Left ventricle myocardium superior (tissue), 1 donor: ENCODE results near the gene ICAM2. TPM values are rescaled to one million over a fixed set of nuclear protein-coding genes. Genes with fewer than 3 reads are reported as not detected.
"Not testable (repeated sequence)": the region's sequence is repeated elsewhere in the genome, so short reads cannot be mapped to it uniquely, and the experiment has no call there.

Source experiments
- ATAC-seq: fragments of 200-7000 bp; cut with Tn5 transposase; one replicate; pipeline ENCODE4 v1.9.1; 2020; ENCODE audit warnings: mild to moderate bottlenecking, moderate library complexity
- DNase-seq: peaks from one replicate; pipeline ENCODE4 v3.0.0-alpha.2; 2020
- intact Hi-C: fragments of 100-400 bp; cut with micrococcal nuclease; formaldehyde crosslinking; loops from one replicate; pipeline ENCODE4 v1.11.0; 2022
- total RNA-seq: library from RNA; stranded (reverse); fragmentation: NEBNext Ultra II Directional; extraction: Animal tissue kit (Norgen Biotek cat#: 25700); gene quantifications from one replicate; pipeline ENCODE4 v1.2.1, GENCODE V29; 2021
- donor health status: DM: no; HTN: yes; CAD: no; lungs with severe emphysema.

Gene ICAM2
- total RNA-seq, 1 donor from 2014 or later = 30.6 TPM

DNA sequence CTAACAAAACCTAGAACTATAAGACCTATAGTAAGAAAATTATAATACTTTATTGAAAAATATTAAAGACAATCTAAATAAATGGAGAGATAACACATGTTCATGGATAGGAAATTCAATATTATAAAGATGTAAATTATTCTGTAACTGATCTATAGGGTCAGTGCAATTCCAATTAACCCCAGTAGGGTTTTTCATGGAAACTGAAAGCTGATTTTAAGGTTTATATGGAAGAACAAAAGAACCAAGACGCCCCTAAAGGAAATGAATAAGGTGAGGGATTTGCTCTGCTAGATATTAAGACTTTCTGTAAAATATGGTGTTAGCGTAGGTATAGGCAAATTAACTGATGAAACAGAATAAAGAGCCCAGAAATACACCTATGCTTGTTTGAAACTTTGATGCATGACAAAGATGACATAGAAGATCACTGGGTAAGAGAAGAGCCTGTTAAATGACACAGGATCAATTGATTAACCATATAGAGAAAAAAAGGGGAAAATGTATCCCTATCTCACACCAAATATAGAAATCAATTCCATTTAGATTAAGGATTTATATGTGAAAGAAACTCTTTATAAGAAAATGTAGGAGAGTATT, 3.0 kb downstream of the ICAM2 start:
- intact Hi-C loops = no loop called here
- DNase-seq = no peak
- ATAC-seq = no peak

DNA sequence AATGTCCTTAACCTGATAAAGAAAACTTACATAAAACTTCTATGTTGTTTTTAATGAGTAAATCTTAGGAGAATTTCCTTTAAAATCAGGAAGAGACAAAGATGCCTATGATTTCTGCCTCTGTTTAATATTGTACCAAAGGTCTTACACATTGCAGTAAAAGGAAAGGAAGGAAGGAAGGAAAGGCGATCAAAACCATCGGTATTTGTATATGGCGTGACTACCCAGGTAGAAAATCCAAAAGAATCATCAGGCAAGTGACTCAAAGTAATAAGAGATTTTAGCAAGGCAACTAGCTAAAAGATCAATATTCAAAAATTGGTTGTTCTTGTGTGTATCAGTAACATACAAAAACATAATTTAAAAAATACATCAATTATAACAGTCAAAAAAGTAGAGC, 3.5 kb downstream of the ICAM2 start:
- intact Hi-C loops = no loop called here
- DNase-seq (no peak), ATAC-seq (no peak)

GRCh38 chr17:64016231-64016784, 4.1 kb downstream of the ICAM2 start:
- intact Hi-C loops = no loop called here
- DNase-seq (no peak), ATAC-seq (no peak)

GRCh38 chr17:64015447-64015846, 5.0 kb downstream of the ICAM2 start:
- DNase-seq = no peak
- no peak for ATAC-seq
- intact Hi-C loops = no loop called here

GRCh38 chr17:64009571-64010402, 10.6 kb downstream of the ICAM2 start:
- no peak for DNase-seq
- intact Hi-C loops = no loop called here
- ATAC-seq = no peak

DNA sequence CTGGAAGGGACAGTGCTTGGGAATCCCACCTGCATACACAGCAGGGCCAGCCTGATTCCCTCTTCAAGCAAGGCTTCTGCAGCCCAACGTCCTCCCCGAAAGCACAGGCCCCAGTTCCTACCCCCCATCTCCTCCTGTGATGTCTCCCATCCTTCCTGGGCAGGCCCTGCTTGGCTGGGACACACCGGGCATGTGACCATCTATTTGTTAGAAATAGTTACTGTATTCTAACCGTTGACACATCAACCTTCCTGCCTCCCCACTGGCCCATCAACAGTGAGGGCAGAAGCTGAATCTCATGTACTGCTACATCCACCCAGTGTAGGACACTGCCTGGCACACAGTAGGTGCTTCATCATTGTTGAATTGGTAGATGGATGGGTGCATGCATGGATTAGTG, 11.6 kb downstream of the ICAM2 start:
- no peak for ATAC-seq
- no peak for DNase-seq
- intact Hi-C loops = no loop called here

- DNase-seq (no peak), ATAC-seq (no peak)
- intact Hi-C loops = no loop called here
Observed at GRCh38 chr17:64008346-64008745, 12.1 kb downstream of the ICAM2 start.

- DNase-seq (no peak), ATAC-seq (peak; percentile 31)
- intact Hi-C loops = no loop called here
Observed at GRCh38 chr17:64007838-64008282, 12.6 kb downstream of the ICAM2 start.

GRCh38 chr17:64007089-64007837, 13.2 kb downstream of the ICAM2 start:
- ATAC-seq, DNase-seq, intact Hi-C loops: not testable (repeated sequence)

- intact Hi-C loops = no loop called here
- peak; percentile 84 for ATAC-seq
- peak; percentile 79 for DNase-seq
Observed at GRCh38 chr17:64006361-64007088, 13.9 kb downstream of the ICAM2 start.

DNA sequence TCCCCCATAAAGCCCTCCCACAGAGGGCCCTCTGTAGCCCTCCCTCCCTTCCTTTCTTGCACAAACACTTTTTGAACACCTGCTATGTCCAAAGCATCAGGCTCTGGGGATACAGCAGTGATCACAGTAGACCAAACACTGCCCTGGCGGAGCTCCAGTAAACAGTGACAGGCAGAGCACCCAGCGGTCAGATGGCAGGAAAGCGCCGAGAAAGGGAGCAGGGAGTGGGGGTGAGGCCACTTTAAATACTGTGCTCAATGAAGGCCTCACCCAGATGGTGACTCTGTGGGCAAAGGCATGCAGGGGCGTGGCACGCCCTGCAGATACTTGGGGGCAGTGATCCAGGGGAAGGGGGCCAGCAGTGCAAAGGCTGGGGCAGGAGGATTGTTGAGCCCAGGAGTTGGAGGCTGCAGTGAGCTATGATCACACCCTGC, 14.7 kb downstream of the ICAM2 start:
- intact Hi-C loops = no loop called here
- DNase-seq (no peak), ATAC-seq (no peak)

DNA sequence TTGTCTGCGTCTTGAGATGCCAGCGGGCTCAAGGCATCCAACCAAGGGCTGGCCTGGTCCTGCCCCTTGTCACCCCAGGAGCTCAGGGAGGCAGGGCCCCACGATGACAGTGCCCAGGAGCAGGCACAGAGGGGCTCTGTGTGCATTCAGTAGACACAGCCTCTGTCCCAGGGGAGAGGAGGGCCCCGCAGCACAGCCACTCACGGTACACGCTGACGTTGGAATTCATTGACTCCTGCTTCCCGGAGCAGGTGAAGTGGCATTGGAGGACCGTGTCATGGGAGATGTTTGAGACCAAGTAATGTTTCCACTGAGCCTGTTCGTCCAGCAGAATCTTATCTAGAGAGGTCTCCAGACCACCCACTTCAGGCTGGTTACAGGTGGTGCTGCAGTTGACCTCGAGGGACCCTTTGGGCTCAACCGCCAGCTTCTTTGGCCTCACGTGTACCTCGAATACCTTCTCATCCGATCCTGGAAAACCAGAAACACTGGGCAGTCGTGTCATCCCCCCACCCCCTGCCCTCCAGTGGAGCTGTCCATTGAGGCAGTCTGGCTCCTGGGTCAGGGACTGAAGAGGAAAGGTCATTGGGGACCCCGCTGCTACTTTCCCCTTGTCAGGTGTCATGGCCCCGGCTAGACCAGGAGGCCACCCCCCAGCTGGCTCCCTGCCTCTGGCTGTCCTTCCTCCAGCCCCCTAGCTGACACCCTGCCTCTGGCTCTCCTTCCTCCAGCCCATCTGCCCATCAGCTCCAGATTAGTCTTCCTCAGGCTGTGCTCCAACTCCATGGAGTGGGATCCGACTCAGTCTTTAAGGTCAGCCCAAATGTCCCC, 15.3 kb downstream of the ICAM2 start:
- intact Hi-C loops = no loop called here
- ATAC-seq (no peak), DNase-seq (no peak)

DNA sequence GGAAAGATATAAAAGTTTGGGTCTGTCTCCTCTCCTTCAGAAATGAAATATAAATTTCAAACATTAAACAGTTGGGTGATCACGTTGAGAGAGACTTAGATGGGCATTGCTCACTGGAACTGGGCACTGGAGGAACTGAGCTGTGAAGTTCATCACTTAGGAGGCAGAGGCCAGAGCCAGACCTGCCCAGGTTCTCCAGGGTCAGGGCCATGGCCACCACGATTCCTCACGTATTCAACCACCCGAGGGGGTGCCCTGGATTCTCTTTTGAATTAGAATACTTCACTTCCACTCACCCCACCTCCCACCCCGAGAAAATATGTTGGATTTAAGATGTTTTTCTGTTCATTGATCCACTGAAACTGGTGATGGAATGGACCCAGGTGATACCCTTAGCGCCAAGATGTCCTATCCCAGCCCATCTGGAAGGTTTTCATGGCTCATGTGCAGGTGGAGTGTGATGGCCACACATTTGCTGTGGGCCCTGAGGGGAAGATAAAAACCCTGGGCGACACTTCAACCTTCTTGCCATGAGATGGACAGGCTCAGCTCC, 16.1 kb downstream of the ICAM2 start:
- ATAC-seq (no peak), DNase-seq (no peak)
- intact Hi-C loops = no loop called here

GRCh38 chr17:64003526-64004121, 16.8 kb downstream of the ICAM2 start:
- DNase-seq = no peak
- ATAC-seq = no peak
- intact Hi-C loops = no loop called here

GRCh38 chr17:64002658-64003525, 17.5 kb downstream of the ICAM2 start:
- no peak for DNase-seq
- no peak for ATAC-seq
- intact Hi-C loops = no loop called here

DNA sequence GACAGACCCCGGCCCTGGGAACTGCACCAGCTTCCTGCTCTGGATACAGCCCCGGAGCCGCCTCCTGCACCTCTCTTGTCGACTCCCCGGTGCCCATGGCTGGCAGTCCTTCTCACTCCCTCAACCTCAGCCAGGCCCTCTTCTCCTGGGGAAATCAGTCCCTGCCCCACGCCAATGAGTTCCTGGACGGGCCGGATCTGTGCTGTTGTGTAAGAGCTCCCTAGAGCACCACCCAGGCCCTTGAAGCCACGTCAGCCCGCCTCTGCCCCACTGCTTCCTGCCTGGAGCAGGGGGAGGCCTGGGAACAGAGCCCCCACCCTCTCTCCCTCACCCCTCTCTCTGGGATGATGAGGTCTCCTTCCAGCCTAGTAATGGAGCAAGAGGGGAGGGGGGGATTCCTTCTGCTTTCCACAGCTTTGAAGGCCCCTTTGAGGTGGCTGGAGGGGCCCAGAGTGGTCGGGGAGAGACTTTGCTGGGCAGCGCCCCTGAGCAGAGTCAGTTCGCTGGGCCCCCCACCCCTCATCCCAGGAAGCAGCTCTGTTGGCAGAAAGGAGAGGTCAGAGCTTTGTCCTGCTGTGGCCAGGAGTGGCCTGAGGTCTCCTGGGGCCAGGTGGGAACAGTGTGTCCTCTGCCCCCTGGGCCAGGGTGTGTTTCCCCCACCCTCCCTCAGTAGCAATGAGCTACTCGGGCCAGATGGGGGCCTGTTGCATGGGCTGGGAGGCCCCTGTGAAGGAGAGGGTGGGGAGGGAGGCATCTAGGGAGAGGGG, 18.5 kb downstream of the ICAM2 start:
- peak; percentile 55 for DNase-seq
- peak; percentile 50 for ATAC-seq
- intact Hi-C loops = no loop called here
